Small intestine (tissue), 7 donors: ENCODE measurements around the gene TRAF5. TPM values are rescaled to one million over a fixed set of nuclear protein-coding genes. Genes with fewer than 3 reads are reported as not detected.
"Not testable (repeated sequence)": the region's sequence is repeated elsewhere in the genome, so short reads cannot be mapped to it uniquely, and the experiment has no call there.

ENCODE experiments used
- DNase-seq, 2 donors: peaks; one replicate each; pipeline versions ENCODE4 v3.0.0 to v3.0.0-alpha.2; 2013
- FAIRE-seq: peaks from 2 replicates; lab custom pipeline; 2012; peaks lifted over from hg19 to GRCh38; lab: Jason Lieb, UNC
- H3K27ac ChIP-seq, 3 donors: one replicate each; pipeline ENCODE4 v1.5.1; 2013; ENCODE audit warnings: low read length in 2 of 3, mild to moderate bottlenecking in 2 of 3, control low read depth in 1 of 3, inconsistent platforms in 1 of 3, low read depth in 1 of 3, moderate library complexity in 1 of 3
- H3K27me3 ChIP-seq, 3 donors: one replicate each; pipeline ENCODE4 v1.6.1; 2013; ENCODE audit warnings: low read length in 3 of 3, inconsistent platforms in 1 of 3; ENCODE audit not compliant: control insufficient read depth in 3 of 3, insufficient read depth in 3 of 3
- H3K36me3 ChIP-seq, 3 donors: one replicate each; pipeline ENCODE4 v1.6.1; 2013; ENCODE audit warnings: low read length in 3 of 3, inconsistent platforms in 1 of 3, low read depth in 1 of 3, mild to moderate bottlenecking in 1 of 3, moderate library complexity in 1 of 3; ENCODE audit not compliant: control insufficient read depth in 3 of 3, insufficient read depth in 2 of 3
- H3K4me1 ChIP-seq, 3 donors: one replicate each; pipeline ENCODE4 v1.6.1; 2013; ENCODE audit warnings: low read length in 2 of 3, inconsistent platforms in 1 of 3, low read depth in 1 of 3, mild to moderate bottlenecking in 1 of 3, moderate library complexity in 1 of 3; ENCODE audit not compliant: control insufficient read depth in 3 of 3, insufficient read depth in 2 of 3
- H3K4me3 ChIP-seq, 3 donors: one replicate each; pipeline ENCODE4 v1.5.1; 2013; ENCODE audit warnings: low read length in 3 of 3, control low read depth in 1 of 3, inconsistent platforms in 1 of 3, low read depth in 1 of 3, mild to moderate bottlenecking in 1 of 3, moderate library complexity in 1 of 3
- H3K9me3 ChIP-seq, 2 donors: one replicate each; pipeline ENCODE4 v1.6.1; 2013; ENCODE audit warnings: low read depth in 1 of 2, low read length in 1 of 2; ENCODE audit not compliant: control insufficient read depth in 2 of 2, insufficient read depth in 1 of 2
- WGBS, 3 donors: extraction: QIAGEN DNeasy Blood & Tissue Kit; methylation state at CpG; one replicate each; pipeline ENCODE4 v1.1.7; 2013; 5-methylcytosine and 5-hydroxymethylcytosine counted together
- polyA plus RNA-seq, 4 donors: library from polyadenylated mRNA; stranded (reverse) in 3 of 4; unstranded in 1 of 4; fragments of 200-250 nt in 3 of 4; fragments of 120-200 nt in 1 of 4; gene quantifications; one replicate each; pipeline versions ENCODE4 v1.2.1 to v1.2.3, GENCODE V29; 2013
- donor health status: healthy with polysubstance abuse.
- donor health status: control.
- donor health status: control.
- donor health status: Bipolar disorder and iron deficiency.
- donor health status: healthy.

TRAF5 gene
- polyA plus RNA-seq, 4 donors: 0.67 to 11.9 (median 3.7) TPM

DNA sequence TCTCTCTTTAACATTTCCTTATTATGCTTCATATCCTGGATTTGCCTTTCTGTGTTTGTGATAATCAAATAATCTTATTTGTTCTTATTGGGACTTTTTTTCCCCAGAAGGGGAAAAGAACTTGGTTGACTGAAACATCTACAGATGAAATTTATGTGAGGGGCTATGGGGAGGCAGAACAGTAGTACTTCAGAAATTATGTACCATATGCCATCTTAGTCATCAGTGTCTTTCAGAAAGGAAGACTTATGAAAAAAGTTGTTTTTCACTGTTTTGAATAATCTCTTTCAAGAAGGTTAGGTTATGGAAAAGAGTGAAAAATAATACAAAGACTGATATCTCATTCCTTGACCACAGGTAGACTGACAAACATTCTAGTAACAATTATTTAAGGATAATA lies 30.2 kb upstream of the TRAF5 start:
- H3K9me3 ChIP-seq: no peaks in the 10 kb centered on the region
- no peak overlapping the region for H3K4me3 ChIP-seq
- DNase-seq (no peak), FAIRE-seq (no peak)
- H3K27me3 ChIP-seq: no peaks in the 10 kb centered on the region
- no peaks in the 10 kb centered on the region for H3K4me1 ChIP-seq
- peaks cover 5 to 15% (median 15%) of the 10 kb centered on the region in 3 donors for H3K36me3 ChIP-seq
- no peak overlapping the region for H3K27ac ChIP-seq

- H3K9me3 ChIP-seq: no peaks in the 10 kb centered on the region
- 90 to 94% (median 91%) methylated on average over 3 of the region's 3 CpGs for WGBS, 3 donors
- H3K36me3 ChIP-seq: peaks cover 0 to 14% (median 4%) of the 10 kb centered on the region in 3 donors
- no peaks in the 10 kb centered on the region for H3K4me1 ChIP-seq
- no peak overlapping the region for H3K27ac ChIP-seq
- DNase-seq (no peak), FAIRE-seq (no peak)
- no peak overlapping the region for H3K4me3 ChIP-seq
- no peaks in the 10 kb centered on the region for H3K27me3 ChIP-seq
These were observed 21.6 kb upstream of the TRAF5 start for GRCh38 chr1:211305044-211305443.

DNA sequence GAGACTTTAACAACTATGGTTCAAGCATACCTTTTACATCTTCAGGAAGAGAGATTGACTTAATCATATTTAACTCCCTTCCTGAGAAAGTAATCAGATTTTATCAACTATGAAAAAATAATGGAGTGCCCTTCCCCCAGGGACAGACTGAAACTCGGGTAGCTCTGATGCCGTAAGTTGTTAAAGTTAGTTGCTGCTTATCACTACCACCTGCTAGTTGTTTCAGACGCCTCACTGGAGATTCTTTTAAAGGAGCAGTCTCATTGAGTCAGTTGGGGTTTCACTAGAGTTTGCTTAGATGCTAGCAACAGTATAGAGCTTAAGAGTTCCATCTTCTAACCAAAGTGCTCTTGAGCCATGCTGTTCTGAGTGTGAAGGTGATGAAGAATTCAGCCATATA lies 17.0 kb upstream of the TRAF5 start:
- FAIRE-seq (no peak), DNase-seq (no peak)
- 37 to 56% (median 47%) methylated on average over 3 of the region's 3 CpGs for WGBS, 3 donors
- Histone ChIP-seq H3K4me3 (no peak overlapping the region), H3K36me3 (peaks cover 0 to 15% (median 7%) of the 10 kb centered on the region in 3 donors), H3K9me3 (no peaks in the 10 kb centered on the region), H3K4me1 (no peaks in the 10 kb centered on the region), H3K27me3 (no peaks in the 10 kb centered on the region), H3K27ac (no peak overlapping the region)

DNA sequence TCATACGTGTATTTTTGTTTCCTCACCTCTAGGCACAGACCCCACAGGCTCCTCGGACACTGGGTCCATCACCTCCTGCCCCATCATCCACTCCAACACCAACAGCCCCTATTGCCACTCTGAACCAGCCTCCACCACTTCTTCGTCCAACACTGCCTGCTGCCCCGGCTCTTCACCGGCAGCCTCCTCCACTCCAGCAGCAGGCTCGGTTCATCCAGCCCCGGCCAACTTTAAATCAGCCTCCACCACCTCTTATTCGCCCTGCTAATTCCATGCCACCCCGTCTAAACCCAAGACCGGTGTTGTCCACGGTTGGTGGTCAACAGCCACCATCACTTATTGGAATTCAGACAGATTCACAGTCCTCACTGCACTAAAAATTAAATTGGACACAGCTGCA lies 13.2 kb upstream of the TRAF5 start:
- 93 to 95% (median 95%) methylated on average over 11 of the region's 11 CpGs for WGBS, 3 donors

DNA sequence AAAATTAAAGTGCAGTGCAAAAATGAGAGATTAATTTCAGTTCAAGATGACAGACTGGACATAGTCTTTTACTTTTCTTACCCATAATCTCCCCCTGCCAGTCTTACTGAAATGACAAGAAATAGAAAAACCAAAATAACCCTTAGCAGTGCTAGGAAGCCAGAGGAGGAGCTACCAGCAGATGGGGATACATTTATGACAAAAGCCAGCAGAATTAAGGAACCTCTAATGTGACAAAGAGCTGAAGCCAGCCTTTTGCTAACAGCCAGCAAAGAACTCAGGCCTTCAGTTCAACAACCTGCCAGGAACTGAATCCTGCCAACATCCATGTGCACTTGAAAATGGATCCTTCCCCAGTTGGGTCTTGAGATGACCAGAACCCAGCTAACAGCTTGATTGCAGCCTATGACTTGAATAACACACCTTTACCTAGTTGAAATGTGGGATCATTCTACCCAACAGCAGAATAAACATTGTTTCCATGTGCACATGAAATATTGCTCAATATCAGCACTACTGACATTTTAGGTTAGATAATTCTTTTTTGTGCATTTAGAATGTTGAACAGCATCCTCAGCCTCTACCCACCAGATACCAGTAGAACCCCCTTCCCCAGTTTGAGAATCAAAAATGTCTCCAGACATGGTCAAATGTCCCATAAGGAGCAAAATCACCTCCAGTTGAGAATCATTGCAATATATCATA lies 7.9 kb upstream of the TRAF5 start:
- Histone ChIP-seq H3K27ac (no peak overlapping the region), H3K36me3 (peaks cover 0 to 4% (median under 1%) of the 10 kb centered on the region in 3 donors), H3K9me3 (no peaks in the 10 kb centered on the region), H3K27me3 (no peaks in the 10 kb centered on the region), H3K4me1 (no peaks in the 10 kb centered on the region), H3K4me3 (no peak overlapping the region)
- no peak for DNase-seq
- no peak for FAIRE-seq

More for the DNA sequence above, 13.2 kb upstream of the TRAF5 start:
- H3K36me3 ChIP-seq: peaks cover 0 to 13% (median 9%) of the 10 kb centered on the region in 3 donors
- H3K4me3 ChIP-seq: no peak overlapping the region
- DNase-seq: no peak
- FAIRE-seq: no peak
- no peaks in the 10 kb centered on the region for H3K4me1 ChIP-seq
- no peaks in the 10 kb centered on the region for H3K27me3 ChIP-seq
- H3K27ac ChIP-seq: no peak overlapping the region
- H3K9me3 ChIP-seq: no peaks in the 10 kb centered on the region

DNA sequence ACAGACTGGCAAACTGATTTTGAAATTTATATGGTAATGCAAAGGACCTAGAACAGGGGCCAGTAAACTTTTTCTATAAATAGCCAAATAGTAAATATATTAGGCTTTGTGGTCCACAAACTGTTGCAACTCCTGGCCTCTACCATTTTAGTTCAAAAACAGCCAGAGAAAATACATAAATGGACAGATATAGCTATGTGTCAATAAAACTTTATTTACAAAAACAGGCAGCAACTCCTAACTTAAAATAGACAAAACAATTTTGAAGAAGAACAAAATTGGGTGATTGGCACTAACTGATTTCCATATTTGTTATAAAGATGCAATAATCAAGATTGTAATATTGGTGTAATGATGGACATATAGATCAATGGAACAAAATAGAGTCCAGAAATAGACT lies 6.7 kb upstream of the TRAF5 start:
- FAIRE-seq: no peak
- no peaks in the 10 kb centered on the region for H3K4me1 ChIP-seq
- H3K36me3 ChIP-seq: peaks cover 0 to 4% (median 0%) of the 10 kb centered on the region in 3 donors
- H3K27me3 ChIP-seq: no peaks in the 10 kb centered on the region
- H3K27ac ChIP-seq: no peak overlapping the region
- no peaks in the 10 kb centered on the region for H3K9me3 ChIP-seq
- DNase-seq: no peak
- no peak overlapping the region for H3K4me3 ChIP-seq

DNA sequence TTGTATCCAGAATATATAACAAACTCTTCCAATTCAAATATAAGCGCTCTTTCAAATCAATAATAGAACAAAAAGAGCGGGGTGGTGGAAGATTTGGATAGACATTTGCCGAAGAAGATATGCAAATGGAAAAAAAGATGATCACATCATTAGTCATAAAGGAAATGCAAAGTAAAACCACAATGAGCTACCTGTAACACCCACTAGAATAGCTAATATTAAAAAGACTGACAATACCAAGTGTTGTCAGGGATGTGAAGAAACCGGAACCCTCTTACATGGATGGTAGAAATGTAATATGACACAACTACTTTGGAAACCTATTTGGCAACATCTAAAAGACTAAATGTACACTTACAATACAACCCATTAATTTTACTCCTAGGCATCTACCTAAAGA lies 5.7 kb upstream of the TRAF5 start:
- DNase-seq (no peak), FAIRE-seq (no peak)
- WGBS, 3 donors: 77 to 80% (median 78%) methylated on average over 4 of the region's 4 CpGs
- H3K27me3 ChIP-seq: no peaks in the 10 kb centered on the region
- no peaks in the 10 kb centered on the region for H3K9me3 ChIP-seq
- peaks cover 0 to 4% (median 0%) of the 10 kb centered on the region in 3 donors for H3K36me3 ChIP-seq
- H3K4me1 ChIP-seq: no peaks in the 10 kb centered on the region
- no peak overlapping the region for H3K4me3 ChIP-seq
- H3K27ac ChIP-seq: no peak overlapping the region

DNA sequence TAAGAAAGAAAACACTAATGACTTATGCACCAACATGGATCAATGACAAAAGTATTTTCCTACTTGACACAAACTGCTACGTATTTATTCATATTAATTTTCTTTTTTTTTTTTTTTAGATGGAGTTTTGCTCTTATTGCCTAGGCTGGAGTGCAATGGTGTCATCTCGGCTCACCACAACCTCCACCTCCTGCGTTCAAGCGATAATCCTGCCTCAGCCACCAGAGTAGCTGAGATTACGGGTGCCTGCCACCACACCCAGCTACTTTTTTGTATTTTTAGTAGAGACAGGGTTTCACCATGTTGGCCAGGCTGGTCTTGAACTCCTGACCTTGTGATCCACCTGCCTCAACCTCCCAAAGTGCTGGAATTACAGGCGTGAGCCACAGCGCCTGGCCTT lies 5.0 kb upstream of the TRAF5 start:
- not testable (repeated sequence) for H3K27ac ChIP-seq, FAIRE-seq, H3K4me3 ChIP-seq, H3K4me1 ChIP-seq, H3K36me3 ChIP-seq, DNase-seq, H3K9me3 ChIP-seq, H3K27me3 ChIP-seq
- WGBS, 3 donors: 91 to 95% (median 93%) methylated on average over 7 of the region's 7 CpGs
